Measurements from ENCODE around the gene UGGT2.
A peak's percentile ranks its signal among the peaks of the same experiment; 100 is the strongest.
"Not testable (repeated sequence)": the region's sequence is repeated elsewhere in the genome, so short reads cannot be mapped to it uniquely, and the experiment has no call there.

UGGT2 gene

DNA sequence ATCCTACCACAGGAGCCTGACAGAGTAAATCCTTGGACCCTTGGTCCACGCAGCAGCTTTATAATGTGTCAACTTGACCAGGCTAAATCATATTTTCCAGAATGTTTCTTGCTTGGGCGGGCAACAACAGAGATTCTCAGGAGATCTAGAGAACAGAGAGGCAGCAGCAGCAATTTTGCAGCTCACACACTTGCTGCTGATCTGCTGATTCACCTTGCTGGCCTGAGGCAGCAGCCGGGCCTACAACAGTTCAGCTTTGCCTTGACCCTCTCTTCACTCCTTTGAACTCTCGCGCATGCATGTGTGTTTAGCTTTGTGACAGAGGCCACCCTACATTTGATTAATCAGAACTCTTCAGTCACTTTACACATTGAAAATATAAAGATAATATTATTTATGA is 159.3 kb downstream of the UGGT2 start:
- DNase-seq: no peak

- no peak for DNase-seq
These were observed 171.1 kb downstream of the UGGT2 start for GRCh38 chr13:95882121-95882520.

DNA sequence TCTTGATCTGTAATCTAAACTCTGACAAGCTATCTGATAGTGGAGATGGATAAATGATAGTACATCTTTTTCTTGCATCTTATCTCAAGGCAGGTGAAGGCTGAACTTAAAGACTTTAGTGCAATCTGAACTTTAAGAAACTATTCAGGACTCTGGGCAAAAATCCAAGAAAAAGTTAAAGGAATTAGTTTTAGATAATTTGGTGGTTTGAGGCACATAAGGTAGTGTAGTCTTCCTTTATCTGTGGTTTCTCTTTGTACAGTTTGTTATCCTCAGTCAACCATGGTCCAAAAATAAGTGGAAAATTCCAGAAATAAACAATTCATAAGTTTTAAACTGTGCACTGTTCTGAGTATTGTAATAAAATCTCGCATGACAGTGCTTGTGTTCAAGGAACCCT is 172.9 kb downstream of the UGGT2 start:
- DNase-seq: peak; percentile 4

- DNase-seq: no peak
These were observed 178.9 kb downstream of the UGGT2 start for GRCh38 chr13:95874286-95874685.

- DNase-seq: no peak
These were observed 182.8 kb downstream of the UGGT2 start for GRCh38 chr13:95870421-95870820.

GRCh38 chr13:95865080-95865615 is 188.1 kb downstream of the UGGT2 start:
- DNase-seq: no peak

GRCh38 chr13:95862408-95862807 is 190.8 kb downstream of the UGGT2 start:
- no peak for DNase-seq

GRCh38 chr13:95861296-95861695 is 191.9 kb downstream of the UGGT2 start:
- DNase-seq: no peak

GRCh38 chr13:95858286-95859075 is 194.7 kb downstream of the UGGT2 start:
- peak; percentile 5 for DNase-seq

DNA sequence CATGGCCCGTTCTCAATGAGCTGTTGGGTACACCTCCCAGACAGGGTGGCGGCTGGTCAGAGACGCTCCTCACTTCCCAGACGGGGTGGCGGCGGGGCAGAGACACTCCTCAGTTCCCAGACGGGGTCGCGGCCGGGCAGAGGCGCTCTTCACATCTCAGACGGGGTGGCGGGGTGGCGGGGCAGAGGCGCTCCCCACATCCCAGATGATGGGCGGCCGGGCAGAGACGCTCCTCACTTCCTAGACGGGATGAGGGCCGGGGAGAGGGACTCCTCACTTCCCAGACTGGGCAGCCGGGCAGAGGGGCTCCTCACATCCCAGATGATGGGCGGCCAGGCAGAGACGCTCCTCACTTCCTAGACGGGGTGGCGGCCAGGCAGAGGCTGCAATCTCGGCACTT is 207.5 kb downstream of the UGGT2 start:
- DNase-seq: not testable (repeated sequence)

- DNase-seq: no peak
These were observed 210.3 kb downstream of the UGGT2 start for GRCh38 chr13:95842898-95843297.

DNA sequence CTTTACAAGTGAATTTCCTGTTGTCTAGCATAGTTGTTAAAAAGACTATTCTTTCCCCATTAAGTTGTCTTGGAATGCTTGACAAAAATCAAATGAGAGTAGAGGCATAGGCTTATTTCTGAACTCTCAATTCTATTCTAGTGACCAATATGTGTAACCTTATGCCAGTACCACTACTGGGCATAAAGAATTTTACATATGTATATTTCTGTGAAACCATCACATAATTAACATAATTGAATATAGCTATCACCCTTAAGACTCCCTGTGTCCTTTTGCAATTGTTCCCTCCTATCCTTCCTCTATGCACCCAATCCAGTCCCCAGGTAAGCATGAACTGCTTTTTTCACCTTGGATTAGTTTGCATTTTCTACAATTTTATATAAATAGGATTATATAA is 211.3 kb downstream of the UGGT2 start:
- no peak for DNase-seq

GRCh38 chr13:95834134-95834765 is 219.0 kb downstream of the UGGT2 start:
- DNase-seq: peak; percentile 68

DNA sequence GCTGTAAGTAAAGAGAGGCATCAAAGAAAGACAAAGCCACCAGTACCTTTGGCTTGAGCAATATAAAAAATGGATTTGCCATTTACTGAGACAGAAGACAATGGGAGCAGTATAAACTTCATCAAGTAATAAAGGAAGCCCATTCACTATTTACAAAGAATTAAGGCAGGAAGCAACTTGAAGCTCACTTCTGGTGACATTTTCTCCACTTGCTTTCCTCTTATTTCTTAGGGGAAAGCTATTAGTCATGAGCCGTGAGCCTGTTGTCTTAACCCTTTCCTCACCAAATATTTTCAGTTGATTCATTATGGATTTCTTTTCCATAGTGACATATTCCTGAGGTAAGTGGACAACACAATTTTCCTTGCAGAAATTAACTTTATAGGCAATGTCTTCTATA is 219.5 kb downstream of the UGGT2 start:
- peak; percentile 2 for DNase-seq

- DNase-seq: no peak
These were observed 220.1 kb downstream of the UGGT2 start for GRCh38 chr13:95833126-95833525.

GRCh38 chr13:95822303-95822702 is 230.9 kb downstream of the UGGT2 start:
- no peak for DNase-seq

DNA sequence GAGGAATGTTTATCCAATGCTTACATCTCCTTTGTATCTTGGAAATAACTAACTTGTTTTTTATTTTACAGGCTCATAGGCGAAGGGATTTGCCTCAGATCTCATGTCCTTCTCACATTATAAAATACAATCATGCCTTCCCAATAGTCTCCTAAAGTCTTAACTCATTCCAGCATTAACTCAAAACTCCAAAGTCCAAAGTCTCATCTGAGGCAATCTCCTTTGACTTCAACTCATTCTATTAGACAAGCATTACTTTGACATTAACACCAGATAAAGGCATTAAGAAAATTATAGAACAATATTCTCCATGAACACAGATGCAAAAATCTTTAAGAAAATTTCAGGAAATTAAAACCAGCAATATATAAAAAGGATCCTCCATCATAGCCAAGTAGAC is 238.7 kb downstream of the UGGT2 start:
- DNase-seq: no peak

GRCh38 chr13:95813139-95813538 is 240.1 kb downstream of the UGGT2 start:
- no peak for DNase-seq

DNA sequence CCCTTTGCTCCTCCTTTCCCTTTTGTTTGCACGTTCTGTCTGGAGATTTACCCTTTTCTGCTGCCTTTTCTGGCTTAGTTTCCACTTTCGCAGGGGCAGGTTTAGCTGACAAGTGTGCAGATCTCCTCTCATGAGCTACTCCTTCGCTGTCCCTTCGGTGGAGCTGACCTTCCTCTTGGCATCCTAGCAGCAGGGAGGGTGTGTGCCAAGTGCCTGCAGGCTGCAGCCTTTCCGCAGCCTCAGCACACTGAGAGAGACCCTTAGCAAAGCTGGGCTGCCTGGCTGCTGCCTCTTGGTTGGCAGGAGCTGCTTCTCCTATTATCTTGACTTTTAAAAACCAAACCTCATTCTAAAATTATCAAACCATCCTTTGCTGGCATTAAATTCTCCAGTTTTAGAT is 243.8 kb downstream of the UGGT2 start:
- no peak for DNase-seq

- no peak for DNase-seq
These were observed 247.3 kb downstream of the UGGT2 start for GRCh38 chr13:95805921-95806320.

DNA sequence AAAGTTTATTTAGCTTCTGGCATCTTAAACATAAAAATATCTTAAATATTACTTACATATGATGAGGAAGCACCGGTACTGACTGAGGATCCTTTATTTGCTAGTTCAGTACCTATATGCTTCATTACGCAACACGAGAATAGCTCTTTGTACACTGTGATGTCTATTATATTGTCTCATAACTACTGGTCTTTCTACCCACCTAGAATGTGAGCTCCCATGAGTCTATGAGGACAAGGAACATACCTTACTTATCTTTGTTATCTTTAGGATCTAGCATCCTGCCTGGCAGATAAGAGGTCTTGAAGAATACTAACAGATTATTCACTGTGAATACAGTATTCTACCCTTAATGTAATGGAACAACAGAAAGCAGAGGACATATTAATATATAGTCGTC is 251.4 kb downstream of the UGGT2 start:
- no peak for DNase-seq

DNA sequence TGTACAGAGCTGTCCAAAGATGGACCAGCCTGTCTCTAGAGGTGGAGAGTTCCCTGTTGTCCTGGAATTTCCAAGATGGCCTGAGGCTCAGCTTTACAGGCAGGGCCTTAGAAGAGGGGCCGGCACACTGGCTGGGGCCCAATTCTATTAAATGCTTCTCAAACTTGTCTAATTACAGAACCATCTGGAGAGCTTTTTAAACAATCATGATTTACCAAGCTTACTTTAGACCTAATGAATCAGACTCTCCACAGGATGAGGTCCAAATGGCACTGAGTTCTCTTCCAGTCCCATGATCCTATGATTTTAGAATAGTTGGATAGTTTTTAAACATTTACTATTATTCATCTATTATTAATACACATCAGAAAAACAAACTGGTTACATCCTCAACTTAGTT is 252.8 kb downstream of the UGGT2 start:
- DNase-seq: no peak

GRCh38 chr13:95797016-95797415 is 256.2 kb downstream of the UGGT2 start:
- DNase-seq: no peak

DNA sequence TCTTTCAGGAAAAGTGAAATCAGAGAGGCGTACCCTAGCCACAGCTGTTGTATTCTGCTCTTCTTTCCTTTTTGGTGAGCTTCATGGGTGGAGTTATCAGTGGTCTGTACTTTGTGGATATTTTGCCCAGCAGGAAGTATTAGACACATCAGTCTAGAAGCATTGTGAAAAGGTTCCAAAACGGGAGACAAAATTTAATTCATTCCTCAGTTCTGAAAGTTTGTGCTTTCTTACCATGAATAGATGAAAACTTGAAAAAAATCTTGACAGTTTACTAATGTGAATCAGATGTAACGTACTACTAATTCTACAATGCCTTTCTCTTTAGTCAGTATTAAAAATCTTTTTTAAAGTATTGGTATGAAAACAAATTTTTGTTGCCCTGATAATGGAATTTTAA is 259.4 kb downstream of the UGGT2 start:
- DNase-seq: peak; percentile 34

Measured in fibroblast of upper back skin (primary cell).